HEK293 (cell line): Measurements from ENCODE around the gene RAB3B.

Experiments
- CTCF ChIA-PET: fragments of 350-600 bp; formaldehyde crosslinking; extraction: SDS; loops from one replicate; lab custom pipeline; 2021; ENCODE audit warnings: antibody characterized with exemption; lab: Yijun Ruan, JAX
- POLR2A ChIA-PET: fragments of 300-600 bp; formaldehyde crosslinking; extraction: SDS; loops from one replicate; lab custom pipeline; 2020; ENCODE audit warnings: antibody characterized with exemption, inconsistent platforms; lab: Yijun Ruan, JAX
- H3K27ac ChIP-seq: fragments of 200-500 bp; sonication (Bioruptor generic); 2 replicates; pipeline ENCODE4 v1.5.1; 2014; ENCODE audit warnings: low read depth, low read length, control low read depth, inconsistent platforms; ENCODE audit errors: extremely low read depth
- H3K36me3 ChIP-seq, 2 experiments: fragments of 200-500 bp in 1 of 2; sonication (Bioruptor generic) in 1 of 2; 1 replicate in 1 of 2; 2 replicates in 1 of 2; pipeline ENCODE4 v1.5.1; 2014 to 2017; ENCODE audit warnings: inconsistent platforms in 2 of 2, low read length in 2 of 2; ENCODE audit not compliant: control insufficient read depth in 2 of 2, insufficient read depth in 1 of 2
- H3K4me1 ChIP-seq: fragments of 200-500 bp; sonication (Bioruptor generic); 2 replicates; pipeline ENCODE4 v1.5.1; 2014; ENCODE audit warnings: mild to moderate bottlenecking, low read length, inconsistent platforms; ENCODE audit not compliant: control insufficient read depth, insufficient read depth
- H3K4me3 ChIP-seq: 2 replicates; pipeline ENCODE4 v1.5.1; 2011; ENCODE audit warnings: low read depth, mild to moderate bottlenecking, control low read depth, low read length, moderate library complexity
- H3K9me3 ChIP-seq: fragments of 200-500 bp; sonication (Bioruptor generic); 2 replicates; pipeline ENCODE4 v1.5.1; 2014; ENCODE audit warnings: low read depth, low read length, inconsistent platforms; ENCODE audit not compliant: control insufficient read depth, insufficient read depth
- KLF10 ChIP-seq: fragments of 450-650 bp; IDR thresholded peaks from 2 replicates; pipeline ENCODE4 v1.5.1; 2018; ENCODE audit warnings: missing biosample characterization, mild to moderate bottlenecking, missing genetic modification characterization
- REPIN1 ChIP-seq: fragments of 450-650 bp; formaldehyde crosslinking; IDR thresholded peaks from 2 replicates; pipeline ENCODE4 v1.5.1; 2017; ENCODE audit warnings: missing biosample characterization, missing genetic modification characterization, low read depth
- ZBTB17 ChIP-seq: fragments of 450-650 bp; formaldehyde crosslinking; IDR thresholded peaks from 2 replicates; pipeline ENCODE4 v1.5.1; 2016; ENCODE audit warnings: missing biosample characterization, missing genetic modification characterization
- ZFP41 ChIP-seq: fragments of 450-650 bp; formaldehyde crosslinking; IDR thresholded peaks from 2 replicates; pipeline ENCODE4 v1.5.1; 2016; ENCODE audit warnings: missing biosample characterization, missing genetic modification characterization, borderline replicate concordance
- ZNF157 ChIP-seq: fragments of 450-650 bp; formaldehyde crosslinking; IDR thresholded peaks from 2 replicates; pipeline ENCODE4 v1.5.1; 2016; ENCODE audit warnings: missing biosample characterization, missing genetic modification characterization
- ZNF302 ChIP-seq: fragments of 450-650 bp; formaldehyde crosslinking; IDR thresholded peaks from 2 replicates; pipeline ENCODE4 v1.5.1; 2016; ENCODE audit warnings: missing biosample characterization, missing genetic modification characterization, low read depth
- ZNF350 ChIP-seq: fragments of 450-650 bp; formaldehyde crosslinking; IDR thresholded peaks from 2 replicates; pipeline ENCODE4 v1.5.0; 2017; ENCODE audit warnings: missing biosample characterization, mild to moderate bottlenecking, missing genetic modification characterization
- ZNF366 ChIP-seq: fragments of 450-650 bp; formaldehyde crosslinking; conservative IDR thresholded peaks from 2 replicates; pipeline ENCODE4 v1.5.1; 2016; ENCODE audit warnings: missing biosample characterization, missing genetic modification characterization
- ZNF423 ChIP-seq: fragments of 450-650 bp; formaldehyde crosslinking; IDR thresholded peaks from 2 replicates; pipeline ENCODE4 v1.5.1; 2016; ENCODE audit warnings: missing biosample characterization, missing genetic modification characterization
- ZNF501 ChIP-seq: fragments of 450-650 bp; formaldehyde crosslinking; IDR thresholded peaks from 2 replicates; pipeline ENCODE4 v1.5.1; 2016; ENCODE audit warnings: missing biosample characterization, missing genetic modification characterization
- ZNF629 ChIP-seq: fragments of 450-650 bp; formaldehyde crosslinking; IDR thresholded peaks from 2 replicates; pipeline ENCODE4 v1.5.1; 2017; ENCODE audit warnings: missing biosample characterization, missing genetic modification characterization
- ZNF792 ChIP-seq: fragments of 450-650 bp; formaldehyde crosslinking; IDR thresholded peaks from 2 replicates; pipeline ENCODE4 v1.5.1; 2016; ENCODE audit warnings: missing biosample characterization, missing genetic modification characterization
- ZNF830 ChIP-seq: fragments of 450-650 bp; IDR thresholded peaks from 2 replicates; pipeline ENCODE4 v1.5.0; 2018; ENCODE audit warnings: missing biosample characterization, missing genetic modification characterization, low read depth, mild to moderate bottlenecking, moderate library complexity
- ZSCAN23 ChIP-seq: fragments of 450-650 bp; formaldehyde crosslinking; IDR thresholded peaks from 2 replicates; pipeline ENCODE4 v1.5.1; 2016; ENCODE audit warnings: missing biosample characterization, missing genetic modification characterization
- ZSCAN30 ChIP-seq: fragments of 450-650 bp; IDR thresholded peaks from 2 replicates; pipeline ENCODE4 v1.5.1; 2018; ENCODE audit warnings: missing biosample characterization, mild to moderate bottlenecking, missing genetic modification characterization, moderate library complexity
- TF ChIP-seq, protein P1 (sequence below): fragments of 450-650 bp; IDR thresholded peaks from 2 replicates; pipeline ENCODE4 v1.5.1; 2018; ENCODE audit warnings: missing biosample characterization, mild to moderate bottlenecking, missing genetic modification characterization
- TF ChIP-seq, protein P2 (sequence below): fragments of 450-650 bp; formaldehyde crosslinking; IDR thresholded peaks from 2 replicates; pipeline ENCODE4 v1.5.1; 2016; ENCODE audit warnings: missing biosample characterization, missing genetic modification characterization, borderline replicate concordance
- TF ChIP-seq, protein P3 (sequence below): fragments of 450-650 bp; formaldehyde crosslinking; IDR thresholded peaks from 2 replicates; pipeline ENCODE4 v1.5.1; 2016; ENCODE audit warnings: missing biosample characterization, missing genetic modification characterization
- TF ChIP-seq, protein P4 (sequence below): fragments of 450-650 bp; formaldehyde crosslinking; IDR thresholded peaks from 2 replicates; pipeline ENCODE4 v1.5.1; 2017; ENCODE audit warnings: missing biosample characterization, missing genetic modification characterization

Gene RAB3B

DNA sequence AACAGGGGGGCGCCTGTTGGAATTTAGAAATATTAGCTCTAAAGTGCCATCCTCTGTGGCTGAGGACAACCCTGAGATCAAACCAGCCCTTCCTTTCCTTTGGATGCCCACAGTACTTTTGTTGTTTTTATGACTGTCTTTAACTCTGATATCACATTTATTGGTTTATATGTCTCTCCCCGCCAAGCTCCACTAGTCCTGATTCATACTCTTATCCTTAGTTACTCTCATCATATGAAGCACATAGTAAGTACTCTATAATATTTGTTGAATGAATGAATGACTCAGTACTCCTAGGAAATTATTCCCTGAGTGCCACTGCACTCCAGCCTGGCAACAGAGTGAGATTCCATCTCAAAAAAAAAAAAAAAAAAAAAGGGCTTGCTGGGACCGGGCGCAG lies 89.3 kb downstream of the RAB3B start:
- POLR2A ChIA-PET = no interaction called here
- Histone ChIP-seq H3K4me1 (no peaks in the 10 kb centered on the region), H3K4me3 (no peak overlapping the region), H3K36me3 (no peaks in the 10 kb centered on the region), H3K27ac (no peak overlapping the region)
- CTCF ChIA-PET = interaction anchor here (0.7 to 5.5 kb wide), 3 partner anchors 25 to 704 kb away, joined by 4 to 70 read pairs (median 5); no protein-coding TSS in a partner anchor
- TF ChIP-seq, protein P1, sequence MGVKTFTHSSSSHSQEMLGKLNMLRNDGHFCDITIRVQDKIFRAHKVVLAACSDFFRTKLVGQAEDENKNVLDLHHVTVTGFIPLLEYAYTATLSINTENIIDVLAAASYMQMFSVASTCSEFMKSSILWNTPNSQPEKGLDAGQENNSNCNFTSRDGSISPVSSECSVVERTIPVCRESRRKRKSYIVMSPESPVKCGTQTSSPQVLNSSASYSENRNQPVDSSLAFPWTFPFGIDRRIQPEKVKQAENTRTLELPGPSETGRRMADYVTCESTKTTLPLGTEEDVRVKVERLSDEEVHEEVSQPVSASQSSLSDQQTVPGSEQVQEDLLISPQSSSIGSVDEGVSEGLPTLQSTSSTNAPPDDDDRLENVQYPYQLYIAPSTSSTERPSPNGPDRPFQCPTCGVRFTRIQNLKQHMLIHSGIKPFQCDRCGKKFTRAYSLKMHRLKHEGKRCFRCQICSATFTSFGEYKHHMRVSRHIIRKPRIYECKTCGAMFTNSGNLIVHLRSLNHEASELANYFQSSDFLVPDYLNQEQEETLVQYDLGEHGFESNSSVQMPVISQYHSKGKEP (tag by site-specific recombination) = no peak
- TF ChIP-seq ZNF423 (tag by site-specific recombination) = no peak
- TF ChIP-seq ZSCAN23 (tag by site-specific recombination) = no peak
- TF ChIP-seq, protein P2, sequence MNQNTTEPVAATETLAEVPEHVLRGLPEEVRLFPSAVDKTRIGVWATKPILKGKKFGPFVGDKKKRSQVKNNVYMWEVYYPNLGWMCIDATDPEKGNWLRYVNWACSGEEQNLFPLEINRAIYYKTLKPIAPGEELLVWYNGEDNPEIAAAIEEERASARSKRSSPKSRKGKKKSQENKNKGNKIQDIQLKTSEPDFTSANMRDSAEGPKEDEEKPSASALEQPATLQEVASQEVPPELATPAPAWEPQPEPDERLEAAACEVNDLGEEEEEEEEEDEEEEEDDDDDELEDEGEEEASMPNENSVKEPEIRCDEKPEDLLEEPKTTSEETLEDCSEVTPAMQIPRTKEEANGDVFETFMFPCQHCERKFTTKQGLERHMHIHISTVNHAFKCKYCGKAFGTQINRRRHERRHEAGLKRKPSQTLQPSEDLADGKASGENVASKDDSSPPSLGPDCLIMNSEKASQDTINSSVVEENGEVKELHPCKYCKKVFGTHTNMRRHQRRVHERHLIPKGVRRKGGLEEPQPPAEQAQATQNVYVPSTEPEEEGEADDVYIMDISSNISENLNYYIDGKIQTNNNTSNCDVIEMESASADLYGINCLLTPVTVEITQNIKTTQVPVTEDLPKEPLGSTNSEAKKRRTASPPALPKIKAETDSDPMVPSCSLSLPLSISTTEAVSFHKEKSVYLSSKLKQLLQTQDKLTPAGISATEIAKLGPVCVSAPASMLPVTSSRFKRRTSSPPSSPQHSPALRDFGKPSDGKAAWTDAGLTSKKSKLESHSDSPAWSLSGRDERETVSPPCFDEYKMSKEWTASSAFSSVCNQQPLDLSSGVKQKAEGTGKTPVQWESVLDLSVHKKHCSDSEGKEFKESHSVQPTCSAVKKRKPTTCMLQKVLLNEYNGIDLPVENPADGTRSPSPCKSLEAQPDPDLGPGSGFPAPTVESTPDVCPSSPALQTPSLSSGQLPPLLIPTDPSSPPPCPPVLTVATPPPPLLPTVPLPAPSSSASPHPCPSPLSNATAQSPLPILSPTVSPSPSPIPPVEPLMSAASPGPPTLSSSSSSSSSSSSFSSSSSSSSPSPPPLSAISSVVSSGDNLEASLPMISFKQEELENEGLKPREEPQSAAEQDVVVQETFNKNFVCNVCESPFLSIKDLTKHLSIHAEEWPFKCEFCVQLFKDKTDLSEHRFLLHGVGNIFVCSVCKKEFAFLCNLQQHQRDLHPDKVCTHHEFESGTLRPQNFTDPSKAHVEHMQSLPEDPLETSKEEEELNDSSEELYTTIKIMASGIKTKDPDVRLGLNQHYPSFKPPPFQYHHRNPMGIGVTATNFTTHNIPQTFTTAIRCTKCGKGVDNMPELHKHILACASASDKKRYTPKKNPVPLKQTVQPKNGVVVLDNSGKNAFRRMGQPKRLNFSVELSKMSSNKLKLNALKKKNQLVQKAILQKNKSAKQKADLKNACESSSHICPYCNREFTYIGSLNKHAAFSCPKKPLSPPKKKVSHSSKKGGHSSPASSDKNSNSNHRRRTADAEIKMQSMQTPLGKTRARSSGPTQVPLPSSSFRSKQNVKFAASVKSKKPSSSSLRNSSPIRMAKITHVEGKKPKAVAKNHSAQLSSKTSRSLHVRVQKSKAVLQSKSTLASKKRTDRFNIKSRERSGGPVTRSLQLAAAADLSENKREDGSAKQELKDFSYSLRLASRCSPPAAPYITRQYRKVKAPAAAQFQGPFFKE (tag by site-specific recombination) = no peak
- no peak for TF ChIP-seq ZBTB17 (tag by site-specific recombination)
- TF ChIP-seq ZSCAN30 (tag by site-specific recombination) = no peak
- TF ChIP-seq ZNF629 (tag by site-specific recombination) = no peak
- no peak for TF ChIP-seq ZNF830 (tag by site-specific recombination)
- TF ChIP-seq ZNF302 = no peak
- TF ChIP-seq ZNF366 = no peak
- no peak for TF ChIP-seq ZNF792 (tag by site-specific recombination)
- no peak for TF ChIP-seq REPIN1 (tag by site-specific recombination)
- no peak for TF ChIP-seq ZNF350 (tag by site-specific recombination)
- TF ChIP-seq KLF10 (tag by site-specific recombination) = no peak
- TF ChIP-seq, protein P3, sequence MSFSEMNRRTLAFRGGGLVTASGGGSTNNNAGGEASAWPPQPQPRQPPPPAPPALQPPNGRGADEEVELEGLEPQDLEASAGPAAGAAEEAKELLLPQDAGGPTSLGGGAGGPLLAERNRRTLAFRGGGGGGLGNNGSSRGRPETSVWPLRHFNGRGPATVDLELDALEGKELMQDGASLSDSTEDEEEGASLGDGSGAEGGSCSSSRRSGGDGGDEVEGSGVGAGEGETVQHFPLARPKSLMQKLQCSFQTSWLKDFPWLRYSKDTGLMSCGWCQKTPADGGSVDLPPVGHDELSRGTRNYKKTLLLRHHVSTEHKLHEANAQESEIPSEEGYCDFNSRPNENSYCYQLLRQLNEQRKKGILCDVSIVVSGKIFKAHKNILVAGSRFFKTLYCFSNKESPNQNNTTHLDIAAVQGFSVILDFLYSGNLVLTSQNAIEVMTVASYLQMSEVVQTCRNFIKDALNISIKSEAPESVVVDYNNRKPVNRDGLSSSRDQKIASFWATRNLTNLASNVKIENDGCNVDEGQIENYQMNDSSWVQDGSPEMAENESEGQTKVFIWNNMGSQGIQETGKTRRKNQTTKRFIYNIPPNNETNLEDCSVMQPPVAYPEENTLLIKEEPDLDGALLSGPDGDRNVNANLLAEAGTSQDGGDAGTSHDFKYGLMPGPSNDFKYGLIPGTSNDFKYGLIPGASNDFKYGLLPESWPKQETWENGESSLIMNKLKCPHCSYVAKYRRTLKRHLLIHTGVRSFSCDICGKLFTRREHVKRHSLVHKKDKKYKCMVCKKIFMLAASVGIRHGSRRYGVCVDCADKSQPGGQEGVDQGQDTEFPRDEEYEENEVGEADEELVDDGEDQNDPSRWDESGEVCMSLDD (tag by site-specific recombination) = no peak
- no peak for TF ChIP-seq ZFP41 (tag by site-specific recombination)
- TF ChIP-seq, protein P4, sequence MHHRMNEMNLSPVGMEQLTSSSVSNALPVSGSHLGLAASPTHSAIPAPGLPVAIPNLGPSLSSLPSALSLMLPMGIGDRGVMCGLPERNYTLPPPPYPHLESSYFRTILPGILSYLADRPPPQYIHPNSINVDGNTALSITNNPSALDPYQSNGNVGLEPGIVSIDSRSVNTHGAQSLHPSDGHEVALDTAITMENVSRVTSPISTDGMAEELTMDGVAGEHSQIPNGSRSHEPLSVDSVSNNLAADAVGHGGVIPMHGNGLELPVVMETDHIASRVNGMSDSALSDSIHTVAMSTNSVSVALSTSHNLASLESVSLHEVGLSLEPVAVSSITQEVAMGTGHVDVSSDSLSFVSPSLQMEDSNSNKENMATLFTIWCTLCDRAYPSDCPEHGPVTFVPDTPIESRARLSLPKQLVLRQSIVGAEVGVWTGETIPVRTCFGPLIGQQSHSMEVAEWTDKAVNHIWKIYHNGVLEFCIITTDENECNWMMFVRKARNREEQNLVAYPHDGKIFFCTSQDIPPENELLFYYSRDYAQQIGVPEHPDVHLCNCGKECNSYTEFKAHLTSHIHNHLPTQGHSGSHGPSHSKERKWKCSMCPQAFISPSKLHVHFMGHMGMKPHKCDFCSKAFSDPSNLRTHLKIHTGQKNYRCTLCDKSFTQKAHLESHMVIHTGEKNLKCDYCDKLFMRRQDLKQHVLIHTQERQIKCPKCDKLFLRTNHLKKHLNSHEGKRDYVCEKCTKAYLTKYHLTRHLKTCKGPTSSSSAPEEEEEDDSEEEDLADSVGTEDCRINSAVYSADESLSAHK = no peak
- no peak for TF ChIP-seq ZNF157 (tag by site-specific recombination)
- TF ChIP-seq ZNF501 = no peak
- TF ChIP-seq, all 188 proteins: peak for 0
- no peaks in the 10 kb centered on the region for H3K9me3 ChIP-seq
